GM12873 (cell line): Measurements from ENCODE around the gene RABGAP1.

Source experiments
- TF ChIP-seq, protein P1 (sequence below): IDR thresholded peaks from 2 replicates; pipeline ENCODE4 v1.5.1; 2012; ENCODE audit warnings: low read depth, mild to moderate bottlenecking, moderate library complexity, low read length, control low read depth; ENCODE audit not compliant: insufficient read depth; ENCODE audit errors: missing control alignments

RABGAP1 gene

DNA sequence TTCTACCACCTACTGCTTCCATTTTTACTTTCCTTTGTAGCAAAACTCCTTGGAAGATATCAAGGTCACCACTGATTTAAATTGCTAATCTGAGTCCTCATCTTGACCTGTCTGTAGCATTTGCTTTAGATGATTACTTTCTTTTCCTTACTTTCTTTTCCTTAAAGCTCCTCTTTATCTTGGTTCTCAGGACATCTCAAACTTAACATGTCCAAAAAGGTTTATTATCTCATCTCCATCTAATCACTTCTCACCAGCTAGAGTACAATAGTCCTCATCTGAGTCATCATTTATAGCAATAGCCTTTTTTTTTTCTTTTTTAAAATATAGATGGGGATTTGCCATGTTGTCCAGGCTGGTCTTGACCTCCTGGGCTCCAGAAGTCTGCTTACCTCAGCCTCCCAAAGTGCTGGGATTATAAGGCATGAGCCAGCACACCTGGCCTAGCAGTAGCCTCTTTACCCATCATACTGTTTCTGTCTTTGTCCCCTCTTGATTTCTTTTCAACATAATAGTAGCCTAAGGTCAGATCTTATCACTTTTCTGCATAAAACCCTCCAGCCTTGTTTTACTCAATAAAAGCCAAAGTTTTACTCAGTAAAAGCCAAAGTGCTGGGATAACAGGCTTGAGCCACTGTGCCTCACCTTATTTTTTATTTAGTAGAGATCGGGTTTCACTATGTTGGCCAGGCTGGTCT lies 59.7 kb downstream of the RABGAP1 start:
- TF ChIP-seq, protein P1, sequence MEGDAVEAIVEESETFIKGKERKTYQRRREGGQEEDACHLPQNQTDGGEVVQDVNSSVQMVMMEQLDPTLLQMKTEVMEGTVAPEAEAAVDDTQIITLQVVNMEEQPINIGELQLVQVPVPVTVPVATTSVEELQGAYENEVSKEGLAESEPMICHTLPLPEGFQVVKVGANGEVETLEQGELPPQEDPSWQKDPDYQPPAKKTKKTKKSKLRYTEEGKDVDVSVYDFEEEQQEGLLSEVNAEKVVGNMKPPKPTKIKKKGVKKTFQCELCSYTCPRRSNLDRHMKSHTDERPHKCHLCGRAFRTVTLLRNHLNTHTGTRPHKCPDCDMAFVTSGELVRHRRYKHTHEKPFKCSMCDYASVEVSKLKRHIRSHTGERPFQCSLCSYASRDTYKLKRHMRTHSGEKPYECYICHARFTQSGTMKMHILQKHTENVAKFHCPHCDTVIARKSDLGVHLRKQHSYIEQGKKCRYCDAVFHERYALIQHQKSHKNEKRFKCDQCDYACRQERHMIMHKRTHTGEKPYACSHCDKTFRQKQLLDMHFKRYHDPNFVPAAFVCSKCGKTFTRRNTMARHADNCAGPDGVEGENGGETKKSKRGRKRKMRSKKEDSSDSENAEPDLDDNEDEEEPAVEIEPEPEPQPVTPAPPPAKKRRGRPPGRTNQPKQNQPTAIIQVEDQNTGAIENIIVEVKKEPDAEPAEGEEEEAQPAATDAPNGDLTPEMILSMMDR = no peak

DNA sequence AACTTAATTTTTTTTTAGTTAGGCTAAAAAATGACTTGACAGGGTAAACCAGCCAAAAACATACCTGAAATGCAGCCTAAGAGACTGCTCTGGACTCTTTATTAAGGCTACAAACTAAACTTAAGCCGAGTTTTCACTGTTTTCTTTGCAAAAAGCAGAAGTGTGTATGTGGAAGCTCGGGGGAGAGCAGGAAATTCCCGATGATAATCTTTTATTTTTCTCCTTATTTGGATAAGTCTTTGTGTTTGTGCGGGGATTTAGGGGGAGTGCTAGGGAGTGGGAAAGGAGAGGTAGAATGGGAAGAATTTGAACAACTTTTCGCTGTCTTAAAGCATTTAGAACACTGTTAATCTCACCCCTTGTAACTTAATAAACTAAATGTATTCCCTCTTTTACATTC lies 61.9 kb downstream of the RABGAP1 start:
- TF ChIP-seq, protein P1 = no peak

DNA sequence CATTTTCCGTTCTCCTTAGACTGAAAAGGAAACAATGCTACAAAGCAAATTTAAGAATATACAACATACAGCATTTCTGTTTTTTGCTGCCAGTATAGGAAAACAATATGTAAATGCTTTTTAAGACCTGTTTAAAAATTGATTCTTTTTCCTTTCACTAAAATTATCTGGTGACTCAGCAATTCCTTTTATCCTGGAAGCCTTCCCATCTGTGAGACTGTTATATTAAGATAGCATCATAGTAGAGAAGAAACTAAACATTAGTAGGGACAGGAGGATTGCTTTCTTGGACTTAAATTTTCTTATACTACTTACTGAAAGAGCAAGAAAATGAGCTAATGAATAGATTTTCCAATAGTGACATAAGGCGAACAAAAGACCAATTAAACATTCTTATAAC lies 62.6 kb downstream of the RABGAP1 start:
- TF ChIP-seq, protein P1 = no peak

DNA sequence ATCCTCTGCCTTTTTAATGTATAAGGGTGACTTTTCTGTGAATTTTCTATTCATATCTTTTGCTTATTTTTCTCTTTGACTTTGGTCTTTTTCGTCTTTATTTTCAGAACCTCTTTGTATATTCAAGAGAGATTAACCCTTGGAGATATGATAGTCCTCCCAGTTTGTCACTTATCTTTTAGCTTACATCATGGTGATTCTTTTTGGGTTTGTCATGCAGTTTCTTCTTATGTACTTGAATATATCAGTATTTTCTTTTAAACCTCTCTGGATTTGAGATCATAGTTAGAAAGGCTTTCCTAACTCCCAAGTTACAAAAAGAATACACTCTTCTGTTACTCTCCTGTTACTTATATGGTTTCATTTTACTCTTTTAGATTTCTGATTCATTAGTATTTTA lies 65.1 kb downstream of the RABGAP1 start:
- TF ChIP-seq, protein P1 = no peak

DNA sequence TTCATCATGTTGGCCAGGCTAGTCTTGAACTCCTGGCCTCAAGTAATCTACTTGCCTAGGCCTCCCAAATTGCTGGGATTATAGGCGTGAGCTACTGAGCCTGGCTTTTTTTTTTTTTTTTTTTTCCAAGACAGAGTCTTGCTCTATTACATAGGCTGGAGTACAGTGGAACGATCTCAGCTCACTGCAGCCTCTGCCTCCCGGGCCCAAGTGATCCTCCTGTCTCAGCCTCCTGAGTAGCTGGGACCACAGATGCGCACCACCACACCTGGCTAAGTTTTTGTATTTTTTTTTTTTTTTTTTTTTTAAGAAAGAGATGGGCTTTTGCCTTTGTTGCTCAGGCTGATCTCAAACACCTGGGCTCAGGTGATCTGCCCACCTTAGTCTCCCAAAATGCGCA lies 66.4 kb downstream of the RABGAP1 start:
- TF ChIP-seq, protein P1 = no peak

DNA sequence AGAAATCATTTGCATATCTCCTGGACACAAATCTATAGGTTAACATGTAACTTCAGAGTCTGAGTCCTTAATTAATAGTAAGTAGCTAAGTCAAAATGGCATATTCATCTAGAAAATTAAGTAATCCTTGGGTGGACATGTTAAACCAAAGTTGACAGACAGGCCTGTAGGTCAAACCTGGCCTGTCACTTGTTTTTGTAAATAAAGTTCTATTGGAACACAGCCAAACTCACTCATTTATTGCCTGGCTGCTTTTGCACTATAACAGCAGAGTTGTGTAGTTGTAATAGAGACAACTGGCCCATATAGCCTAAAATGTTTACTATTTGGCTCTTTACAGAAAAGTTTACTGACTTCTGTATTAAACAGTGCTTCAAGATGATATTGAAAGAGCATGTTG lies 68.1 kb downstream of the RABGAP1 start:
- TF ChIP-seq, protein P1 = no peak

DNA sequence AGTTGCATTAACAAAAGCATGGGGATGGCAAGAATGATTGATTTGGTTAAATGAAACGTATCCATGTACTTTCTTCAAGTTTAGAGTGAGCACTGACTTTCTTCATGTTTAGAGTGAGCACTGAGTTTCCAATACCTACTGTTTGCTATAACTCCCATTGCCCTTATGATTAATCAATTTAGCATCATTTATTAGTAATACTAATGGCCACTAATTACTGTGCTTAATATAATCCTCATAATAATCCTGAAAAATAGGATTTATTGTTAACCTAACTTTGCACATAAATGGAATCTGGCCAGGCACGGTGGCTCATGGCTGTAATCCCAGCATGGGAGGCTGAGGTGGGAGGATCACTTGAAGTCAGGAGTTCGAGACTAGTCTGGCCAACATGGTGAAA lies 70.6 kb downstream of the RABGAP1 start:
- TF ChIP-seq, protein P1 = no peak
